Hepatocyte (in vitro differentiated cells): ENCODE measurements around the gene ITGB4. TPM values are rescaled to one million over a fixed set of nuclear protein-coding genes. Genes with fewer than 3 reads are reported as not detected.

ENCODE experiments used
- DNase-seq: peaks from one replicate; pipeline ENCODE4 v3.0.0-alpha.2; 2016; ENCODE audit warnings: low spot score
- H2AFZ ChIP-seq: fragments of 200-600 bp; sonication (generic); 2 replicates; pipeline ENCODE4 v1.6.0; 2016; ENCODE audit warnings: antibody characterized with exemption, mild to moderate bottlenecking
- H3K27ac ChIP-seq: fragments of 200-600 bp; sonication (generic); 2 replicates; pipeline ENCODE4 v1.5.1; 2016; ENCODE audit warnings: mild to moderate bottlenecking
- H3K27me3 ChIP-seq: fragments of 200-600 bp; sonication (generic); 2 replicates; pipeline ENCODE4 v1.6.1; 2016
- H3K36me3 ChIP-seq: fragments of 200-600 bp; sonication (generic); replicated peaks from 2 replicates; pipeline ENCODE4 v1.5.1; 2016; ENCODE audit warnings: low read depth; ENCODE audit not compliant: insufficient read depth
- H3K4me1 ChIP-seq: fragments of 200-600 bp; sonication (generic); 2 replicates; pipeline ENCODE4 v1.5.1; 2016; ENCODE audit warnings: mild to moderate bottlenecking, moderate library complexity; ENCODE audit not compliant: insufficient read depth
- H3K4me2 ChIP-seq: fragments of 200-600 bp; sonication (generic); 2 replicates; pipeline ENCODE4 v1.6.0; 2016
- H3K4me3 ChIP-seq: fragments of 200-600 bp; sonication (generic); 2 replicates; pipeline ENCODE4 v1.5.1; 2016; ENCODE audit warnings: mild to moderate bottlenecking
- H3K79me2 ChIP-seq: fragments of 200-600 bp; sonication (generic); 2 replicates; pipeline ENCODE4 v1.6.0; 2017; ENCODE audit warnings: mild to moderate bottlenecking
- H3K9me2 ChIP-seq: fragments of 200-600 bp; sonication (generic); replicated peaks from 2 replicates; pipeline ENCODE4 v1.6.0; 2017; ENCODE audit warnings: mild to moderate bottlenecking; ENCODE audit not compliant: insufficient read depth
- H3K9me3 ChIP-seq: fragments of 200-600 bp; sonication (generic); 2 replicates; pipeline ENCODE4 v1.5.1; 2016; ENCODE audit warnings: low read depth, mild to moderate bottlenecking
- H4K20me1 ChIP-seq: fragments of 200-600 bp; sonication (generic); 2 replicates; pipeline ENCODE4 v1.6.0; 2016; ENCODE audit warnings: mild to moderate bottlenecking; ENCODE audit not compliant: insufficient read depth, poor library complexity, severe bottlenecking
- CTCF ChIP-seq: fragments of 200-600 bp; sonication (generic); IDR thresholded peaks from 2 replicates; pipeline ENCODE4 v1.5.1; 2016; ENCODE audit warnings: antibody characterized with exemption, mild to moderate bottlenecking; ENCODE audit not compliant: poor library complexity
- EZH2 ChIP-seq: fragments of 200-600 bp; sonication (generic); IDR thresholded peaks from 2 replicates; pipeline ENCODE4 v1.6.1; 2016; ENCODE audit warnings: antibody characterized with exemption, mild to moderate bottlenecking, borderline replicate concordance
- EZH2phosphoT487 ChIP-seq: fragments of 200-600 bp; sonication (generic); IDR thresholded peaks from one replicate; pipeline ENCODE4 v1.6.1; 2018; ENCODE audit warnings: antibody characterized with exemption, mild to moderate bottlenecking, low read depth, moderate library complexity; ENCODE audit not compliant: unreplicated experiment, severe bottlenecking
- WGBS: methylation state at CpG from one replicate; pipeline ENCODE4 v1.1.6; 2016; ENCODE audit warnings: low lambda C conversion rate; ENCODE audit errors: missing lambda C conversion rate; 5-methylcytosine and 5-hydroxymethylcytosine counted together
- polyA plus RNA-seq: library from polyadenylated mRNA; unstranded; fragments of >200 nt; fragmentation: Nextera tagmentation; extraction: Ambion mirVana; gene quantifications from 2 replicates; pipeline ENCODE4 v1.2.1, GENCODE V29; 2016
- total RNA-seq: library from RNA; depleted of rRNA; stranded (reverse); fragments of >200 nt; gene quantifications from 2 replicates; pipeline ENCODE4 v1.2.3, GENCODE V29; 2014

Gene ITGB4
- total and polyA plus RNA-seq, 2 experiments from 2014 or later, result 15.7 to 23.5 TPM

DNA sequence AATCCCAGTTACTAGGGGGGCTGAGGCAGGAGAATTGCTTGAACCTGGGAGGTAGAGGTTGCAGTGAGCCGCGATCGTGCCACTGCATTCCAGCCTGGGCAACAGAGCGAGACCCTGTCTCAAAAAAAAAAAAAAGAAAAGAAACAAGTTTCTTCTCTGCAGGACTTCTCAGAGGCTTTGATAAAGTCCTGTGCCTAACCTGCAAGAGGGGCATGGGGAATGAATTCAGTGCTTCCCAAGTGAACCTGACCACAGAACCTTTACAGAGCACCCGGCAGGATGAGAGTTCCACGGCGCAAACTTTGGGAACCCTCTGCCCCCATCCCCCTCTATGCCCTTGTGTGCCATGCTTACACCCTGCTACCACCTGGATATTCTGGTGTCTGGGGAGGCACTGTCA lies 17.9 kb downstream of the ITGB4 start:
- Histone ChIP-seq H3K36me3 (no peaks in the 10 kb centered on the region), H3K79me2 (no peaks in the 10 kb centered on the region)
- DNase-seq, result no peak

GRCh38 chr17:75739801-75740200 lies 18.5 kb downstream of the ITGB4 start:
- no peaks in the 10 kb centered on the region for H3K36me3 ChIP-seq
- no peaks in the 10 kb centered on the region for H3K79me2 ChIP-seq

More for the DNA sequence above, 17.9 kb downstream of the ITGB4 start:
- Histone ChIP-seq H3K27me3 (no peaks in the 10 kb centered on the region), H4K20me1 (no peaks in the 10 kb centered on the region), H3K27ac (no peak overlapping the region), H2AFZ (no peak overlapping the region), H3K4me1 (no peaks in the 10 kb centered on the region), H3K9me3 (no peaks in the 10 kb centered on the region), H3K4me3 (no peak overlapping the region), H3K4me2 (no peak overlapping the region), H3K9me2 (no peaks in the 10 kb centered on the region)
- 94% methylated on average over 7 of the region's 7 CpGs for WGBS
- TF ChIP-seq CTCF (no peak), EZH2 (no peak), EZH2phosphoT487 (no peak)

GRCh38 chr17:75740215-75740614 lies 19.0 kb downstream of the ITGB4 start:
- Histone ChIP-seq H4K20me1 (no peaks in the 10 kb centered on the region), H3K27ac (no peak overlapping the region), H3K9me3 (no peaks in the 10 kb centered on the region), H3K36me3 (no peaks in the 10 kb centered on the region), H3K27me3 (no peaks in the 10 kb centered on the region), H3K9me2 (no peaks in the 10 kb centered on the region), H3K4me3 (no peak overlapping the region), H3K4me2 (no peak overlapping the region), H3K4me1 (no peaks in the 10 kb centered on the region), H3K79me2 (no peaks in the 10 kb centered on the region), H2AFZ (no peak overlapping the region)
- WGBS, result 95% methylated on average over 17 of the region's 17 CpGs
- DNase-seq, result no peak
- TF ChIP-seq EZH2phosphoT487 (no peak), CTCF (no peak), EZH2 (no peak)

More at GRCh38 chr17:75739801-75740200, 18.5 kb downstream of the ITGB4 start:
- DNase-seq, result no peak
- TF ChIP-seq EZH2 (no peak), EZH2phosphoT487 (no peak), CTCF (no peak)
- Histone ChIP-seq H4K20me1 (no peaks in the 10 kb centered on the region), H3K27me3 (no peaks in the 10 kb centered on the region), H3K9me2 (no peaks in the 10 kb centered on the region), H3K4me2 (no peak overlapping the region), H3K9me3 (no peaks in the 10 kb centered on the region), H2AFZ (no peak overlapping the region), H3K4me3 (no peak overlapping the region), H3K27ac (no peak overlapping the region), H3K4me1 (no peaks in the 10 kb centered on the region)
- WGBS, result 95% methylated on average over 14 of the region's 14 CpGs

DNA sequence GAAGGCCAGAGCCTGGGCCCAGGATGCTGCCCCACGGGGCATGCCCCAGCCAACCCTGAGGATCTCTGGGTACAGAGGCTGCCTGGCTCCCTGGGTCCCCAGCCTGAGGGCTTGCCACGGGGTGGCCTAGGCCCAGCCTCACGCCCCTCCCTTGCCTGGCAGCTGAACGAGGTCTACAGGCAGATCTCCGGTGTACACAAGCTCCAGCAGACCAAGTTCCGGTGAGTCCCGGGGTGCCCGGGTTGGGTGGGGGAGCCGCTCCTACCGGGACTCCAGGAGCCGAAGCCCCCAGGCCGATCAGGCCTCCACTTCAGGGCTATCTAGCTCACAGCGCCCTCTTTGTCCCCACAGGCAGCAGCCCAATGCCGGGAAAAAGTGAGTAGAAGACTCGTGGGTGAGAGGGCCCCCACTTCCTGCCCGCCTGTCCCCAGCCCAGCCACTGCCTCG lies 19.4 kb downstream of the ITGB4 start:
- Histone ChIP-seq H3K79me2 (no peaks in the 10 kb centered on the region), H3K36me3 (no peaks in the 10 kb centered on the region)
- WGBS, result 83% methylated on average over 17 of the region's 17 CpGs

More for the DNA sequence above, 19.4 kb downstream of the ITGB4 start:
- no peak for DNase-seq
- Histone ChIP-seq H3K4me3 (no peak overlapping the region), H3K9me2 (no peaks in the 10 kb centered on the region), H3K27me3 (no peaks in the 10 kb centered on the region), H3K27ac (no peak overlapping the region), H3K4me1 (no peaks in the 10 kb centered on the region), H3K4me2 (no peak overlapping the region), H3K9me3 (no peaks in the 10 kb centered on the region), H2AFZ (no peak overlapping the region), H4K20me1 (no peaks in the 10 kb centered on the region)
- TF ChIP-seq EZH2 (no peak), CTCF (no peak), EZH2phosphoT487 (no peak)
